ENCODE data around the gene RAPSN.

Gene RAPSN

DNA sequence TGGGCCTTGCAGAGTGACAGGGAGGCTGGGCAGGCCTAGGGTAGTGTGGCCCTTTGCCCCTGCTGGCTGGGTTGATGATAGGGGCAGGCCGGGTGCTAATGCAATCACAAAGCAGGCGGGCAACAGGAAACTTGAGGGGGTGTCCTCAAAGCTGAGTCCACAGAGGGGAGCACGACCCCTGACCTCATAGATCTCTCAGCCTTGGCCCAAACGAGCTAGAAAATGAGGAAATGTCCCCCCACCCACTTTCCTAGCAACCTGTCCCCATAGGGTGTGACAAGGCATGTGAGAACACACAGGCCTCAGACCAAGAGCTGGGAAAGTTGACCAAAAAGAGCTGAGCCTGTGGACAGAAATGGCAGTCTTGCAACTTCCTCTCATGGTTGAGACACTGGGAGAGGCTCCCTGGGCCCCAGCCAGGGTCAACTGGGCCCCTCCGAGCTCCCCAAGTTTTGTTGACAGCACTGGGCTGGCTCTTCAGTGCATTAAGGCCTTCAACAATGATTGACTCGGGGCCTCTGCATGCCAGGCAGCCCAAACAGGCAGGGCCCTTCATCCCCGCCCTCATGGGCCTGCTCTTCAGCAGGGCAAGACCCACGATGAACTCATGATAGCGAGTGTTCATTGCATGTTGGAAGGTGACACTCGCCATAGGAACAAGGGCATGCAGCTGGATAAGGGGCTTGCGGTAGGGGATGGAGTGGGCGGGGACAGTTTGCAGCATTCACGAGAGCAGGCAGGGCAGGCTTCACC, 60.8 kb downstream of the RAPSN start:
- FAIRE-seq: no peak

Data from islet of Langerhans (tissue), 1 donor.